IMR-90 (cell line): ENCODE results near the gene ESF1. TPM values are rescaled to one million over a fixed set of nuclear protein-coding genes. Genes with fewer than 3 reads are reported as not detected.

Experiments used
- ATAC-seq: fragments of 200-7000 bp; cut with Tn5 transposase; 2 replicates; pipeline ENCODE4 v1.9.1; 2020; ENCODE audit warnings: low read depth, mild to moderate bottlenecking, moderate library complexity
- BruUV-seq: library from RNA; stranded (reverse); fragments of 400-500 nt; replicated peaks from 2 replicates; lab custom pipeline; 2021; lab: Mats Ljungman, UMichigan
- CTCF ChIA-PET: fragments of 300-600 bp; formaldehyde crosslinking; extraction: SDS; loops from one replicate; lab custom pipeline; 2021; ENCODE audit warnings: antibody characterized with exemption; lab: Yijun Ruan, JAX
- POLR2A ChIA-PET: fragments of 300-600 bp; sonication (Branson Sonifier 250); formaldehyde crosslinking; loops from one replicate; lab custom pipeline; 2022; ENCODE audit warnings: antibody characterized with exemption; ENCODE audit not compliant: unreplicated experiment; lab: Charles Lee
- DNase-seq: peaks from one replicate; pipeline ENCODE4 v3.0.0; 2013
- H2AFZ ChIP-seq: replicated peaks from 2 replicates; pipeline ENCODE3; 2013; ENCODE audit warnings: low read length, mild to moderate bottlenecking; ENCODE audit not compliant: poor library complexity
- H2AK5ac ChIP-seq: 2 replicates; pipeline ENCODE4 v1.6.1; 2013; ENCODE audit warnings: low read depth, low read length, inconsistent platforms
- H2AK9ac ChIP-seq: replicated peaks from 2 replicates; pipeline ENCODE3; 2013; ENCODE audit warnings: mild to moderate bottlenecking, low read depth, low read length, moderate library complexity; ENCODE audit not compliant: poor library complexity
- H2BK120ac ChIP-seq: 2 replicates; pipeline ENCODE4 v1.6.1; 2013; ENCODE audit warnings: low read depth, low read length, inconsistent platforms
- H2BK15ac ChIP-seq: 3 replicates; pipeline ENCODE4 v1.6.1; 2013; ENCODE audit warnings: low read depth, low read length, inconsistent platforms
- H2BK20ac ChIP-seq: 2 replicates; pipeline ENCODE4 v1.6.1; 2013; ENCODE audit warnings: low read depth, mild to moderate bottlenecking, inconsistent platforms, low read length, moderate library complexity
- H2BK5ac ChIP-seq: 2 replicates; pipeline ENCODE4 v1.6.1; 2013; ENCODE audit warnings: mild to moderate bottlenecking, low read depth, low read length, inconsistent platforms; ENCODE audit not compliant: poor library complexity, severe bottlenecking
- H3K14ac ChIP-seq: replicated peaks from 2 replicates; pipeline ENCODE4 v1.6.1; 2013; ENCODE audit warnings: low read depth, low read length, inconsistent platforms
- H3K18ac ChIP-seq: 2 replicates; pipeline ENCODE4 v1.6.1; 2013; ENCODE audit warnings: low read depth, low read length, control low read depth
- H3K23ac ChIP-seq: 2 replicates; pipeline ENCODE4 v1.6.1; 2013; ENCODE audit warnings: low read depth, low read length, inconsistent platforms
- H3K27ac ChIP-seq: 2 replicates; pipeline ENCODE4 v1.5.1; 2013; ENCODE audit warnings: mild to moderate bottlenecking, control low read depth, low read length; ENCODE audit not compliant: insufficient read depth
- H3K27me3 ChIP-seq: 2 replicates; pipeline ENCODE4 v1.6.1; 2013; ENCODE audit warnings: low read length; ENCODE audit not compliant: control insufficient read depth, insufficient read depth
- H3K36me3 ChIP-seq: 2 replicates; pipeline ENCODE4 v1.6.1; 2013; ENCODE audit warnings: low read length, mixed read lengths; ENCODE audit not compliant: control insufficient read depth, insufficient read depth
- H3K4ac ChIP-seq: 2 replicates; pipeline ENCODE4 v1.6.1; 2013; ENCODE audit warnings: low read depth, low read length, inconsistent platforms
- H3K4me1 ChIP-seq: 2 replicates; pipeline ENCODE4 v1.6.1; 2013; ENCODE audit warnings: low read length, mixed read lengths; ENCODE audit not compliant: control insufficient read depth, insufficient read depth
- H3K4me2 ChIP-seq: 2 replicates; pipeline ENCODE4 v1.6.1; 2013; ENCODE audit warnings: low read depth, mild to moderate bottlenecking, control low read depth, low read length, moderate library complexity
- H3K4me3 ChIP-seq: 2 replicates; pipeline ENCODE4 v1.5.1; 2013; ENCODE audit warnings: low read depth, mild to moderate bottlenecking, control low read depth, low read length, moderate library complexity; ENCODE audit not compliant: insufficient read depth
- H3K56ac ChIP-seq: 2 replicates; pipeline ENCODE4 v1.6.1; 2013; ENCODE audit warnings: low read length, inconsistent platforms; ENCODE audit not compliant: insufficient read depth; ENCODE audit errors: extremely low read depth
- H3K79me1 ChIP-seq, 2 experiments: 2 replicates each; pipeline ENCODE4 v1.6.1; 2013; ENCODE audit warnings: low read length in 2 of 2, inconsistent platforms in 1 of 2, low read depth in 1 of 2
- H3K9ac ChIP-seq: 2 replicates; pipeline ENCODE4 v1.6.1; 2013; ENCODE audit warnings: low read depth, low read length, control low read depth
- H3K9me1 ChIP-seq: 2 replicates; pipeline ENCODE4 v1.6.1; 2013; ENCODE audit warnings: low read length, inconsistent platforms; ENCODE audit not compliant: insufficient read depth
- H3K9me3 ChIP-seq: 2 replicates; pipeline ENCODE4 v1.6.1; 2013; ENCODE audit warnings: low read length; ENCODE audit not compliant: control insufficient read depth, insufficient read depth
- H4K20me1 ChIP-seq: 2 replicates; pipeline ENCODE4 v1.6.1; 2013; ENCODE audit warnings: low read length, inconsistent platforms; ENCODE audit not compliant: insufficient read depth
- H4K5ac ChIP-seq: 2 replicates; pipeline ENCODE4 v1.6.1; 2013; ENCODE audit warnings: mild to moderate bottlenecking, low read depth, low read length, control low read depth
- H4K8ac ChIP-seq, 2 experiments: 2 replicates each; pipeline ENCODE4 v1.6.1; 2013; ENCODE audit warnings: low read depth in 2 of 2, low read length in 2 of 2, control low read depth in 1 of 2, inconsistent platforms in 1 of 2
- H4K91ac ChIP-seq: 2 replicates; pipeline ENCODE4 v1.6.1; 2013; ENCODE audit warnings: low read depth, low read length, inconsistent platforms; ENCODE audit not compliant: insufficient read depth
- CEBPB ChIP-seq: IDR thresholded peaks from 2 replicates; pipeline ENCODE4 v1.6.1; 2012; ENCODE audit warnings: low read depth, low read length, improper control_type of control experiment
- MAFK ChIP-seq: IDR thresholded peaks from 2 replicates; pipeline ENCODE4 v1.6.1; 2012; ENCODE audit warnings: low read depth, low read length, improper control_type of control experiment
- MXI1 ChIP-seq: IDR thresholded peaks from 2 replicates; pipeline ENCODE4 v1.6.1; 2012; ENCODE audit warnings: low read depth, mild to moderate bottlenecking, low read length, moderate library complexity, borderline replicate concordance
- POLR2A ChIP-seq: IDR thresholded peaks from 2 replicates; pipeline ENCODE4 v1.6.1; 2012; ENCODE audit warnings: mild to moderate bottlenecking, low read depth, low read length
- RAD21 ChIP-seq: IDR thresholded peaks from 2 replicates; pipeline ENCODE4 v1.6.1; 2012; ENCODE audit warnings: low read length, improper control_type of control experiment
- WGBS, 2 experiments: methylation state at CpG; one replicate each; pipeline versions ENCODE4 v1.1.5 to v1.1.7; 2013; ENCODE audit warnings: missing lambda C conversion rate in 2 of 2; ENCODE audit not compliant: insufficient read length in 1 of 2; ENCODE audit errors: extremely low coverage in 2 of 2; 5-methylcytosine and 5-hydroxymethylcytosine counted together
- dilution Hi-C: fragments of 300-500 bp; cut with HindIII; formaldehyde crosslinking; loops from one replicate; pipeline ENCODE4 v1.14.3; 2018; ENCODE audit warnings: low sequenced_read_pairs; ENCODE audit not compliant: unreplicated experiment
- in situ Hi-C: fragments of 300-500 bp; cut with MboI; formaldehyde crosslinking; loops from 3 replicates; pipeline ENCODE4 v1.14.3; 2019; ENCODE audit warnings: low sequenced_read_pairs, inconsistent platforms, mixed read lengths
- intact Hi-C: fragments of 100-400 bp; cut with micrococcal nuclease; formaldehyde crosslinking; loops from 2 replicates; pipeline ENCODE4 v1.10.0; 2022
- polyA plus RNA-seq, 3 experiments: library from polyadenylated mRNA; depleted of rRNA; stranded (reverse); fragments of >200 nt; gene quantifications; 2 replicates each; pipeline ENCODE4 v1.2.3, GENCODE V29; 2012; ENCODE audit warnings: low replicate concordance in 1 of 3
- total RNA-seq: library from RNA; depleted of rRNA; stranded (reverse); fragments of >200 nt; gene quantifications from 2 replicates; pipeline ENCODE4 v1.2.3, GENCODE V29; 2012

ESF1 gene
- total and polyA plus RNA-seq, 2 of the 4 experiments (the other 2 are of a cell fraction) = 2.6 to 2.7 TPM

DNA sequence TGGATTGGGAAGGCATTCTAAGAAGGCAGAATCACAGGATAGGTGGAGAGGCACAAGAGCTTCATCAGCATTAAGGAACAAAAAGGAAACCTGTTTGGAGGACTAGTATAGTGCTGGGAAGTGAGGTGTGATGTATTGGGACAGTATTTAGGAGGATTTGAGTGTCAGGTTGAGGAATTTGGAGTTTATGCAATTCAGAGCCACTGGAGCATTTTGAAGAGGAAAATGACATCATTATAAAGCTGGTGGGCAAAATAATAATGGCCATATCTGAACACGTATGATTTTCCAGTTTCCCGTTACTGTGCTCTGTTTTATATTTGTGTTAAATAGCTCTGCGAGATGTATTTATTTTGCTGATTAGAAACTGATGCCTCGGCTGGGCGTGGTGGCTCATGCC is 14.3 kb upstream of the ESF1 start:
- H3K4me1 ChIP-seq = 0 out of 2 replicates have a peak, but pooled peaks cover 2% of the 10 kb centered on the region
- intact Hi-C loops = no loop called here
- no peak overlapping the region for H2BK15ac ChIP-seq
- no peak overlapping the region for H3K14ac ChIP-seq
- H2AK5ac ChIP-seq = no peak overlapping the region
- no peak overlapping the region for H2BK5ac ChIP-seq
- no peak overlapping the region for H4K5ac ChIP-seq
- H3K4me3 ChIP-seq = no peak overlapping the region
- H2BK120ac ChIP-seq = no peak overlapping the region
- no peak overlapping the region for H2AFZ ChIP-seq
- H4K8ac ChIP-seq = no peak overlapping the region
- H3K56ac ChIP-seq = no peak overlapping the region
- peaks cover 39% of the 10 kb centered on the region for H3K36me3 ChIP-seq
- H3K9me3 ChIP-seq = no peaks in the 10 kb centered on the region
- H3K9ac ChIP-seq = no peak overlapping the region
- no TSS peak for BruUV-seq
- no peak for DNase-seq
- H3K4me2 ChIP-seq = no peak overlapping the region
- POLR2A ChIA-PET = no interaction called here
- H3K79me1 ChIP-seq = no peaks in the 10 kb centered on the region; a peak in 3 of 4 replicates
- dilution Hi-C loops = no loop called here
- ATAC-seq = no peak
- no peak overlapping the region for H4K91ac ChIP-seq
- no peak for TF ChIP-seq MAFK
- TF ChIP-seq MXI1 = no peak
- TF ChIP-seq CEBPB = no peak
- TF ChIP-seq RAD21 = no peak
- TF ChIP-seq POLR2A = no peak
- in situ Hi-C loops = no loop called here
- no peak overlapping the region for H2BK20ac ChIP-seq
- H4K20me1 ChIP-seq = peaks cover 5% of the 10 kb centered on the region; the same call in 1 of the 2 replicates
- no peak overlapping the region for H3K4ac ChIP-seq
- WGBS, 2 experiments = no CpG with 5 or more reads among the region's 5 CpGs
- no peaks in the 10 kb centered on the region for H3K27me3 ChIP-seq
- H3K23ac ChIP-seq = no peak overlapping the region
- H2AK9ac ChIP-seq = no peak overlapping the region
- H3K27ac ChIP-seq = no peak overlapping the region
- peaks cover 2% of the 10 kb centered on the region; the same call in 1 of the 2 replicates for H3K9me1 ChIP-seq
- no peak overlapping the region for H3K18ac ChIP-seq
- CTCF ChIA-PET = interaction anchor here (1.2 kb wide), 1 partner anchor 11 kb away, joined by 6 read pairs; no protein-coding TSS in a partner anchor
